SK-N-SH (cell line): ENCODE results near the gene ALPK3. TPM values are rescaled to one million over a fixed set of nuclear protein-coding genes. Genes with fewer than 3 reads are reported as not detected.

Experiments used
- CTCF ChIA-PET: fragments of 300-600, 350-600 bp; formaldehyde crosslinking; extraction: SDS; loops from one replicate; lab custom pipeline; 2021; lab: Yijun Ruan, JAX
- POLR2A ChIA-PET: fragments of 350-600 bp; sonication (Branson Sonifier 250); formaldehyde crosslinking; extraction: SDS; loops from one replicate; lab custom pipeline; 2020; ENCODE audit warnings: antibody characterized with exemption, inconsistent platforms; lab: Yijun Ruan, JAX
- DNase-seq: peaks from one replicate; pipeline ENCODE4 v3.0.0; 2012
- H2AFZ ChIP-seq: fragments of 200-600 bp; sonication (generic); 2 replicates; pipeline ENCODE4 v1.8.1; 2016; ENCODE audit warnings: antibody characterized with exemption, mild to moderate bottlenecking, low read depth
- H3F3A ChIP-seq: fragments of 200-600 bp; sonication (generic); replicated peaks from 2 replicates; pipeline ENCODE3; 2016; ENCODE audit warnings: antibody characterized with exemption, mild to moderate bottlenecking; ENCODE audit not compliant: insufficient read depth
- H3K27ac ChIP-seq, 2 experiments: fragments of 200-500 bp in 1 of 2; fragments of 200-600 bp in 1 of 2; sonication (Bioruptor generic) in 1 of 2; sonication (generic), shearing (Covaris generic) in 1 of 2; 2 replicates each; pipeline versions ENCODE4 v1.5.1 to v1.6.1; 2014 to 2016; ENCODE audit warnings: low read depth in 2 of 2, inconsistent platforms in 1 of 2, low read length in 1 of 2, mild to moderate bottlenecking in 1 of 2, mixed read lengths in 1 of 2
- H3K27me3 ChIP-seq: fragments of 200-600 bp; sonication (generic), shearing (Covaris generic); 2 replicates; pipeline ENCODE4 v1.6.1; 2016; ENCODE audit warnings: mixed run types; ENCODE audit not compliant: insufficient read depth
- H3K36me3 ChIP-seq, 2 experiments: fragments of 200-500 bp in 1 of 2; fragments of 200-600 bp in 1 of 2; sonication (Bioruptor generic) in 1 of 2; sonication (generic) in 1 of 2; replicated peaks in 1 of 2; 2 replicates each; pipeline versions ENCODE3 to v1.5.1; 2014 to 2016; ENCODE audit warnings: low read length in 1 of 2, mild to moderate bottlenecking in 1 of 2; ENCODE audit not compliant: insufficient read depth in 2 of 2, control insufficient read depth in 1 of 2
- H3K4me1 ChIP-seq, 2 experiments: fragments of 200-500 bp in 1 of 2; fragments of 200-600 bp in 1 of 2; sonication (Bioruptor generic) in 1 of 2; sonication (generic), shearing (Covaris generic) in 1 of 2; 2 replicates each; pipeline versions ENCODE4 v1.5.1 to v1.6.1; 2014 to 2016; ENCODE audit warnings: low read depth in 1 of 2, low read length in 1 of 2, mixed run types in 1 of 2; ENCODE audit not compliant: insufficient read depth in 2 of 2, control insufficient read depth in 1 of 2
- H3K4me2 ChIP-seq: fragments of 200-600 bp; sonication (generic), shearing (Covaris generic); 2 replicates; pipeline ENCODE4 v1.6.1; 2017; ENCODE audit warnings: mixed run types
- H3K4me3 ChIP-seq, 2 experiments: fragments of 200-500 bp in 1 of 2; fragments of 200-600 bp in 1 of 2; sonication (Bioruptor generic) in 1 of 2; sonication (generic), shearing (Covaris generic) in 1 of 2; 2 replicates each; pipeline versions ENCODE4 v1.5.1 to v1.8.1; 2014 to 2016; ENCODE audit warnings: low read depth in 2 of 2, inconsistent platforms in 1 of 2, low read length in 1 of 2, mild to moderate bottlenecking in 1 of 2, mixed read lengths in 1 of 2, moderate library complexity in 1 of 2
- H3K79me2 ChIP-seq: fragments of 200-600 bp; sonication (generic); 2 replicates; pipeline ENCODE4 v1.8.1; 2017; ENCODE audit warnings: mild to moderate bottlenecking; ENCODE audit not compliant: insufficient read depth
- H3K9ac ChIP-seq: fragments of 200-600 bp; sonication (generic); 2 replicates; pipeline ENCODE4 v1.6.1; 2017; ENCODE audit warnings: mixed run types
- H3K9me2 ChIP-seq: fragments of 200-600 bp; sonication (generic); 2 replicates; pipeline ENCODE4 v1.6.1; 2017; ENCODE audit warnings: mixed run types
- H3K9me3 ChIP-seq: fragments of 200-600 bp; sonication (generic); 2 replicates; pipeline ENCODE4 v1.6.1; 2017; ENCODE audit warnings: mixed run types, mild to moderate bottlenecking, moderate library complexity
- H4K20me1 ChIP-seq: fragments of 200-600 bp; sonication (generic); 2 replicates; pipeline ENCODE4 v1.6.1; 2017; ENCODE audit warnings: mild to moderate bottlenecking, mixed run types; ENCODE audit not compliant: insufficient read depth
- CHD2 ChIP-seq: fragments of 150-350 bp; IDR thresholded peaks from 2 replicates; pipeline ENCODE4 v1.6.1; 2018; ENCODE audit warnings: low read length; ENCODE audit not compliant: partially characterized antibody
- FOXJ3 ChIP-seq: sonication (generic); formaldehyde crosslinking; IDR thresholded peaks from 2 replicates; pipeline ENCODE4 v1.5.1; 2020; ENCODE audit warnings: mild to moderate bottlenecking, missing genetic modification reagents
- FOXM1 ChIP-seq: IDR thresholded peaks from 2 replicates; pipeline ENCODE4 v1.4.0; 2012; ENCODE audit warnings: low read depth, mild to moderate bottlenecking
- GABPA ChIP-seq: IDR thresholded peaks from 2 replicates; pipeline ENCODE4 v1.4.0; 2012; ENCODE audit warnings: low read depth, mild to moderate bottlenecking
- JUND ChIP-seq: IDR thresholded peaks from 2 replicates; pipeline ENCODE4 v1.4.0; 2012
- MXI1 ChIP-seq: IDR thresholded peaks from 2 replicates; pipeline ENCODE4 v1.6.1; 2012; ENCODE audit warnings: mild to moderate bottlenecking, low read depth, low read length, improper control_type of control experiment
- NRF1 ChIP-seq: IDR thresholded peaks from 2 replicates; pipeline ENCODE4 v1.6.1; 2012; ENCODE audit warnings: low read depth, mild to moderate bottlenecking, low read length
- RAD21 ChIP-seq: IDR thresholded peaks from 2 replicates; pipeline ENCODE4 v1.6.1; 2012; ENCODE audit warnings: mild to moderate bottlenecking, low read length
- RCOR1 ChIP-seq: fragments of 150-350 bp; IDR thresholded peaks from 2 replicates; pipeline ENCODE4 v1.6.1; 2017; ENCODE audit warnings: antibody characterized with exemption, low read length
- RFX5 ChIP-seq: IDR thresholded peaks from 2 replicates; pipeline ENCODE4 v1.6.1; 2012; ENCODE audit warnings: mild to moderate bottlenecking, improper control_type of control experiment, low read length
- RXRA ChIP-seq: IDR thresholded peaks from 2 replicates; pipeline ENCODE4 v1.4.0; 2012; ENCODE audit warnings: low read depth, mild to moderate bottlenecking, borderline replicate concordance
- TCF12 ChIP-seq: IDR thresholded peaks from 2 replicates; pipeline ENCODE4 v1.4.0; 2012
- TEAD4 ChIP-seq: IDR thresholded peaks from 2 replicates; pipeline ENCODE4 v1.4.0; 2012; ENCODE audit warnings: mild to moderate bottlenecking, borderline replicate concordance; ENCODE audit not compliant: insufficient read depth
- YY1 ChIP-seq: IDR thresholded peaks from 2 replicates; pipeline ENCODE4 v1.4.0; 2012; ENCODE audit warnings: low read depth, mild to moderate bottlenecking
- WGBS: methylation state at CpG from one replicate; pipeline ENCODE4 v1.1.6; 2017; ENCODE audit warnings: low lambda C conversion rate; 5-methylcytosine and 5-hydroxymethylcytosine counted together
- polyA plus RNA-seq, 3 experiments: library from polyadenylated mRNA; depleted of rRNA; stranded (reverse); fragments of >200 nt; gene quantifications; 2 replicates each; pipeline ENCODE4 v1.2.3, GENCODE V29; 2012
- TF ChIP-seq, protein P1 (sequence below): fragments of 200-600 bp; sonication (generic); IDR thresholded peaks from 2 replicates; pipeline ENCODE4 v1.6.1; 2017; ENCODE audit warnings: antibody characterized with exemption, mild to moderate bottlenecking, moderate library complexity
- TF ChIP-seq, protein P2 (sequence below): IDR thresholded peaks from 2 replicates; pipeline ENCODE4 v1.4.0; 2012; ENCODE audit warnings: low read depth, borderline replicate concordance
- TF ChIP-seq, protein P3 (sequence below): IDR thresholded peaks from 2 replicates; pipeline ENCODE4 v1.4.0; 2012; ENCODE audit warnings: low read depth, borderline replicate concordance
- TF ChIP-seq, protein P4 (sequence below): fragments of 150-350 bp; IDR thresholded peaks from 2 replicates; pipeline ENCODE4 v1.6.1; 2016; ENCODE audit warnings: mild to moderate bottlenecking, low read depth, low read length

Gene ALPK3
- polyA plus RNA-seq, 1 of the 3 experiments (the other 2 are of a cell fraction): 0.16 TPM

DNA sequence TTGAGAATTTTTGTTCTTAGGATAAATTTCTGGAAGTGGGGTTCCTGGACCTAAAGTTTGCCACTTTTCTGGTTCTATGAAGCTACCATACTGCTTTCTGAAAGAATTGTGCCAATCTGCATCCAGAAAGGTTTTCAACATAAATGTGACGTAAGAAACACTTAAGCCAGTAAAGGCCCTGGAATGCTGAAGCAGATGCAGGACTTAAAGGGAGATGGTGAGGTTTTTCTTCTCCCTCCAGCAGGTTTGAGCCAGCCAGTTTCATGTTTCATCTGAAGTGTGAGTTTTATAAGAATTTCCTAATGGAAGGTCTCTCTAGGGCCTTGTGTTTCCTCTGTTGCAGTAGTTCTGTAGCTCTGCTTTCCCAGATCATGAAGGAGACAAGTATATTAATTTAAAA, 35.7 kb upstream of the ALPK3 start:
- no peak overlapping the region for H3K27ac ChIP-seq

More for the DNA sequence above, 35.7 kb upstream of the ALPK3 start:
- Histone ChIP-seq H4K20me1 (peaks cover 19% of the 10 kb centered on the region), H3K9ac (no peak overlapping the region), H3K79me2 (peaks cover 77% of the 10 kb centered on the region), H3K4me2 (no peak overlapping the region), H3K4me1 (no peaks in the 10 kb centered on the region; a peak in 1 of 4 replicates)
- CTCF ChIA-PET: interaction anchor here (0.6 kb wide), 1 partner anchor 145 kb away, joined by 3 read pairs; no protein-coding TSS in a partner anchor
- no peak for TF ChIP-seq RAD21
- TF ChIP-seq, protein P1, sequence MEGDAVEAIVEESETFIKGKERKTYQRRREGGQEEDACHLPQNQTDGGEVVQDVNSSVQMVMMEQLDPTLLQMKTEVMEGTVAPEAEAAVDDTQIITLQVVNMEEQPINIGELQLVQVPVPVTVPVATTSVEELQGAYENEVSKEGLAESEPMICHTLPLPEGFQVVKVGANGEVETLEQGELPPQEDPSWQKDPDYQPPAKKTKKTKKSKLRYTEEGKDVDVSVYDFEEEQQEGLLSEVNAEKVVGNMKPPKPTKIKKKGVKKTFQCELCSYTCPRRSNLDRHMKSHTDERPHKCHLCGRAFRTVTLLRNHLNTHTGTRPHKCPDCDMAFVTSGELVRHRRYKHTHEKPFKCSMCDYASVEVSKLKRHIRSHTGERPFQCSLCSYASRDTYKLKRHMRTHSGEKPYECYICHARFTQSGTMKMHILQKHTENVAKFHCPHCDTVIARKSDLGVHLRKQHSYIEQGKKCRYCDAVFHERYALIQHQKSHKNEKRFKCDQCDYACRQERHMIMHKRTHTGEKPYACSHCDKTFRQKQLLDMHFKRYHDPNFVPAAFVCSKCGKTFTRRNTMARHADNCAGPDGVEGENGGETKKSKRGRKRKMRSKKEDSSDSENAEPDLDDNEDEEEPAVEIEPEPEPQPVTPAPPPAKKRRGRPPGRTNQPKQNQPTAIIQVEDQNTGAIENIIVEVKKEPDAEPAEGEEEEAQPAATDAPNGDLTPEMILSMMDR: no peak
- TF ChIP-seq CHD2: no peak
- TF ChIP-seq RFX5: no peak
- TF ChIP-seq GABPA: no peak
- no peak for TF ChIP-seq FOXJ3 (CRISPR knock-in tag)
- no peak for TF ChIP-seq MXI1
- no peak for TF ChIP-seq YY1
- TF ChIP-seq FOXM1: no peak
- TF ChIP-seq, protein P2, sequence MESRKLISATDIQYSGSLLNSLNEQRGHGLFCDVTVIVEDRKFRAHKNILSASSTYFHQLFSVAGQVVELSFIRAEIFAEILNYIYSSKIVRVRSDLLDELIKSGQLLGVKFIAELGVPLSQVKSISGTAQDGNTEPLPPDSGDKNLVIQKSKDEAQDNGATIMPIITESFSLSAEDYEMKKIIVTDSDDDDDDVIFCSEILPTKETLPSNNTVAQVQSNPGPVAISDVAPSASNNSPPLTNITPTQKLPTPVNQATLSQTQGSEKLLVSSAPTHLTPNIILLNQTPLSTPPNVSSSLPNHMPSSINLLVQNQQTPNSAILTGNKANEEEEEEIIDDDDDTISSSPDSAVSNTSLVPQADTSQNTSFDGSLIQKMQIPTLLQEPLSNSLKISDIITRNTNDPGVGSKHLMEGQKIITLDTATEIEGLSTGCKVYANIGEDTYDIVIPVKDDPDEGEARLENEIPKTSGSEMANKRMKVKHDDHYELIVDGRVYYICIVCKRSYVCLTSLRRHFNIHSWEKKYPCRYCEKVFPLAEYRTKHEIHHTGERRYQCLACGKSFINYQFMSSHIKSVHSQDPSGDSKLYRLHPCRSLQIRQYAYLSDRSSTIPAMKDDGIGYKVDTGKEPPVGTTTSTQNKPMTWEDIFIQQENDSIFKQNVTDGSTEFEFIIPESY: no peak
- TF ChIP-seq, protein P3, sequence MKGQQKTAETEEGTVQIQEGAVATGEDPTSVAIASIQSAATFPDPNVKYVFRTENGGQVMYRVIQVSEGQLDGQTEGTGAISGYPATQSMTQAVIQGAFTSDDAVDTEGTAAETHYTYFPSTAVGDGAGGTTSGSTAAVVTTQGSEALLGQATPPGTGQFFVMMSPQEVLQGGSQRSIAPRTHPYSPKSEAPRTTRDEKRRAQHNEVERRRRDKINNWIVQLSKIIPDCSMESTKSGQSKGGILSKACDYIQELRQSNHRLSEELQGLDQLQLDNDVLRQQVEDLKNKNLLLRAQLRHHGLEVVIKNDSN: no peak
- TF ChIP-seq TCF12: no peak
- TF ChIP-seq, protein P4, sequence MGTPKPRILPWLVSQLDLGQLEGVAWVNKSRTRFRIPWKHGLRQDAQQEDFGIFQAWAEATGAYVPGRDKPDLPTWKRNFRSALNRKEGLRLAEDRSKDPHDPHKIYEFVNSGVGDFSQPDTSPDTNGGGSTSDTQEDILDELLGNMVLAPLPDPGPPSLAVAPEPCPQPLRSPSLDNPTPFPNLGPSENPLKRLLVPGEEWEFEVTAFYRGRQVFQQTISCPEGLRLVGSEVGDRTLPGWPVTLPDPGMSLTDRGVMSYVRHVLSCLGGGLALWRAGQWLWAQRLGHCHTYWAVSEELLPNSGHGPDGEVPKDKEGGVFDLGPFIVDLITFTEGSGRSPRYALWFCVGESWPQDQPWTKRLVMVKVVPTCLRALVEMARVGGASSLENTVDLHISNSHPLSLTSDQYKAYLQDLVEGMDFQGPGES: no peak
- TF ChIP-seq NRF1: no peak
- no peak for TF ChIP-seq RXRA
- no peak for TF ChIP-seq TEAD4
- TF ChIP-seq RCOR1: no peak
- TF ChIP-seq JUND: no peak
- TF ChIP-seq, all 33 proteins: peak for 0
- no peaks in the 10 kb centered on the region for H3K9me2 ChIP-seq
- WGBS: 95% methylated on average over 1 of the region's 1 CpG
- H3K4me3 ChIP-seq: no peak overlapping the region
- POLR2A ChIA-PET: no interaction called here
- peaks cover 45 to 49% of the 10 kb centered on the region in 2 experiments for H3K36me3 ChIP-seq
- H3F3A ChIP-seq: peaks cover 13% of the 10 kb centered on the region
- H3K9me3 ChIP-seq: no peaks in the 10 kb centered on the region
- H3K27me3 ChIP-seq: no peaks in the 10 kb centered on the region
- H2AFZ ChIP-seq: no peak overlapping the region
- no peak for DNase-seq
